ENCODE results near the gene CRIM1.

CRIM1 gene

DNA sequence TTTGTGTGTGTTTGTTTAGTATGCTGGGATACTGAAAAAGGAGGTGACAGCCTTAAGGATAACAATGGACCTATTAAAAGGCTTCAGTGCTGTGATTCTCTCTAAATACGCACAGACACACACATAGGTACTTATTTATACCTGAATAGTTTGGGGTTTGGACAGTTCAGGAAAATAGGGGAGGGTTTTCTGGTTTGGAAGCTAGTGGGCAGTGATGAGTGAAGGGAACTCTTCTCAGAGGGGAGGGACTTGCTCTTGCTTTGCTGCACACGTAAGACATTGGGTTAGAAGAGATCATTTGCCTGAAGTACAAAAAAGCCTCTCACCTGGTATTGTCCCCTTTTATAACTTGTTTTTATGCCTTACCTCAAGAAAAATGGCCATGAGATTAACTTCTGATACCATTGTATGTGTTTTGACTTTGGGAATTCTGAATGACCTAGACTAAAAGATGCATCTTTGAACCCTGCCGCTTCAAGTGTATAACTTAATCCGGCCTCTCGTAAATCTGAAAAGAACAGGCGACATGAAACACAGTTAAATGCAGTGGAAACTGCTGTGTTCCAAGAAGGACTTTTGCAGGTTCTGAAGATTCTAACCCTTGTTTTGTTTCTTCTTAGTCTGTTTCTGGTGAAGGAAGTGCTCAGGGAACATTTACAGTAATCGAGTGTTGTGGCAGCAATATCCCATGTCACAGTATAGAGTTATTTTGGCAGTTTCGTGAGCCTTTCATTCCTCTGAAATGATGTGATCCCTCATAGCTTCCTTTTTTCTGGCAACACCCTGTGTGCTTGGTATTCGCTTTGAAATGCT lies 2.5 kb downstream of the CRIM1 start:
- H3K4me1 ChIP-seq (ENCODE audit: control insufficient read depth in 1 of 2, insufficient read depth in 1 of 2, low read depth in 1 of 2, low read length in 1 of 2), result peaks cover 19 to 21% of the 10 kb centered on the region in 2 experiments
- TF ChIP-seq, protein P1, sequence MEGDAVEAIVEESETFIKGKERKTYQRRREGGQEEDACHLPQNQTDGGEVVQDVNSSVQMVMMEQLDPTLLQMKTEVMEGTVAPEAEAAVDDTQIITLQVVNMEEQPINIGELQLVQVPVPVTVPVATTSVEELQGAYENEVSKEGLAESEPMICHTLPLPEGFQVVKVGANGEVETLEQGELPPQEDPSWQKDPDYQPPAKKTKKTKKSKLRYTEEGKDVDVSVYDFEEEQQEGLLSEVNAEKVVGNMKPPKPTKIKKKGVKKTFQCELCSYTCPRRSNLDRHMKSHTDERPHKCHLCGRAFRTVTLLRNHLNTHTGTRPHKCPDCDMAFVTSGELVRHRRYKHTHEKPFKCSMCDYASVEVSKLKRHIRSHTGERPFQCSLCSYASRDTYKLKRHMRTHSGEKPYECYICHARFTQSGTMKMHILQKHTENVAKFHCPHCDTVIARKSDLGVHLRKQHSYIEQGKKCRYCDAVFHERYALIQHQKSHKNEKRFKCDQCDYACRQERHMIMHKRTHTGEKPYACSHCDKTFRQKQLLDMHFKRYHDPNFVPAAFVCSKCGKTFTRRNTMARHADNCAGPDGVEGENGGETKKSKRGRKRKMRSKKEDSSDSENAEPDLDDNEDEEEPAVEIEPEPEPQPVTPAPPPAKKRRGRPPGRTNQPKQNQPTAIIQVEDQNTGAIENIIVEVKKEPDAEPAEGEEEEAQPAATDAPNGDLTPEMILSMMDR (IDR thresholded peaks at IDR 0.05), result no peak
- H3K9me3 ChIP-seq, result no peaks in the 10 kb centered on the region
- no peak overlapping the region for H3K27ac ChIP-seq
- H3K4me3 ChIP-seq (ENCODE audit: low read depth in 1 of 2, low read length in 1 of 2), result no peak overlapping the region
- peaks cover 88% of the 10 kb centered on the region for H3K27me3 ChIP-seq
- H3K36me3 ChIP-seq, result no peaks in the 10 kb centered on the region

GRCh38 chr2:36359067-36359466 lies 3.5 kb downstream of the CRIM1 start:
- TF ChIP-seq, protein P1 (IDR thresholded peaks at IDR 0.05), result no peak

DNA sequence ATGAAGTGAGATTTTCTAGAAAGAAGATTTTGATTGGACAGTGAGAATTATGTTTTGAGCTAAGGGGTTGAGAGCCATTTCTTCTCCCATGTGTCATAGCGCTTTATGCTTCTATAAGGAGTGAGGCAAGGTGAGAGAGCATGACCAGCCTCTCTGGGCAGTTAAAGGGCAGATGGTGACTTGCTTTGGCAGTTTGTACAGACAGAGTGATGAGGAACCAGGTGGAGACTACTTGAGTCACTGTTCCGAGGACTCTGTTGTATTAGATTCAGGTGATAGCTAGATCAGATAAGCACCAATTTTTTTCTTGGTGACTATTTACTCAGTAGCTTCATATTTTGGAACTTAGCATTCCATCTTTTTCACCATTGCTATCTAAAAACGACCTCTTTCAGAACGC lies 4.5 kb downstream of the CRIM1 start:
- Histone ChIP-seq H3K4me1 (ENCODE audit: control insufficient read depth in 1 of 2, insufficient read depth in 1 of 2, low read depth in 1 of 2, low read length in 1 of 2) (peaks cover 17 to 19% of the 10 kb centered on the region in 2 experiments), H3K36me3 (no peaks in the 10 kb centered on the region), H3K27me3 (peaks cover 74% of the 10 kb centered on the region), H3K27ac (no peak overlapping the region), H3K4me3 (ENCODE audit: low read depth in 1 of 2, low read length in 1 of 2) (no peak overlapping the region), H3K9me3 (no peaks in the 10 kb centered on the region)
- TF ChIP-seq, protein P1 (IDR thresholded peaks at IDR 0.05), result no peak

More at GRCh38 chr2:36359067-36359466, 3.5 kb downstream of the CRIM1 start:
- peaks cover 19 to 21% of the 10 kb centered on the region in 2 experiments for H3K4me1 ChIP-seq (ENCODE audit: control insufficient read depth in 1 of 2, insufficient read depth in 1 of 2, low read depth in 1 of 2, low read length in 1 of 2)
- H3K4me3 ChIP-seq (ENCODE audit: low read depth in 1 of 2, low read length in 1 of 2), result no peak overlapping the region
- no peak overlapping the region for H3K27ac ChIP-seq
- no peaks in the 10 kb centered on the region for H3K36me3 ChIP-seq
- no peaks in the 10 kb centered on the region for H3K9me3 ChIP-seq
- H3K27me3 ChIP-seq, result peaks cover 80% of the 10 kb centered on the region

DNA sequence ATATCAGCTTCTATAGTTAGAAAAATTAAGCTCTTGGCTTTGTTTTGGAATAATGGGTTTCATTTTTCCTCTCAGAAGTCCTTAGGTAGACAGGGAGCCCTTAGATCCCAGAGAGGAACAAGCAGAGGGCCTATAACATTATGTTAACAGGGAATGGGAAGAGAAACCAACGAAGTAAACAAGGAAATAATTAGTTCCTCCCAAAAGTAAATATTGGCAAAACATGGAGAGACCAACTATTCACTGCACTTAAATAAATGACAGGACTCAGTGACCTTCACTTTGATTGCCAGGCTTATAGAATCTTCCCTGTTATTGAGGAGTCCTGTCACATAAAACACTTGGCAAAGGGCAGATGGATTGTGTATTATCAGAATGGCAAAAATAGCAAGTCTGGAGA lies 5.3 kb downstream of the CRIM1 start:
- H3K9me3 ChIP-seq, result no peaks in the 10 kb centered on the region
- H3K4me3 ChIP-seq (ENCODE audit: low read depth in 1 of 2, low read length in 1 of 2), result no peak overlapping the region
- no peak overlapping the region for H3K27ac ChIP-seq
- H3K36me3 ChIP-seq, result no peaks in the 10 kb centered on the region
- TF ChIP-seq, protein P1 (IDR thresholded peaks at IDR 0.05), result no peak
- peaks cover 14 to 15% of the 10 kb centered on the region in 2 experiments for H3K4me1 ChIP-seq (ENCODE audit: control insufficient read depth in 1 of 2, insufficient read depth in 1 of 2, low read depth in 1 of 2, low read length in 1 of 2)
- peaks cover 66% of the 10 kb centered on the region for H3K27me3 ChIP-seq

GRCh38 chr2:36361396-36361795 lies 5.8 kb downstream of the CRIM1 start:
- H3K4me3 ChIP-seq (ENCODE audit: low read depth in 1 of 2, low read length in 1 of 2), result no peak overlapping the region
- no peak overlapping the region for H3K27ac ChIP-seq
- H3K9me3 ChIP-seq, result no peaks in the 10 kb centered on the region
- TF ChIP-seq, protein P1 (IDR thresholded peaks at IDR 0.05), result no peak
- H3K27me3 ChIP-seq, result peaks cover 61% of the 10 kb centered on the region
- H3K36me3 ChIP-seq, result no peaks in the 10 kb centered on the region
- peaks cover 11 to 12% of the 10 kb centered on the region in 2 experiments for H3K4me1 ChIP-seq (ENCODE audit: control insufficient read depth in 1 of 2, insufficient read depth in 1 of 2, low read depth in 1 of 2, low read length in 1 of 2)

Data from neutrophil (primary cell).